GM12801 (cell line): Measurements from ENCODE around the gene PRM1.

Source experiments
- CTCF ChIP-seq: IDR thresholded peaks from one replicate; pipeline ENCODE4 v1.5.1; 2011; ENCODE audit warnings: control low read depth; ENCODE audit not compliant: insufficient read length; ENCODE audit errors: extremely low read depth

Gene PRM1

GRCh38 chr16:11272484-11272883, 8.6 kb downstream of the PRM1 start:
- TF ChIP-seq CTCF = no peak

GRCh38 chr16:11271610-11272009, 9.5 kb downstream of the PRM1 start:
- no peak for TF ChIP-seq CTCF

GRCh38 chr16:11270602-11271162, 10.4 kb downstream of the PRM1 start:
- TF ChIP-seq CTCF = no peak

- no peak for TF ChIP-seq CTCF
Measured at GRCh38 chr16:11268921-11269375, 12.2 kb downstream of the PRM1 start, which contains the start of gene TNP2. Gene TNP2 (minus strand): TSS chr16:11269325. CDS start chr16:11269262, 63 bp downstream.

- no peak for TF ChIP-seq CTCF
Measured at GRCh38 chr16:11265124-11265523, 16.0 kb downstream of the PRM1 start.

GRCh38 chr16:11264155-11264832, 16.8 kb downstream of the PRM1 start:
- TF ChIP-seq CTCF = no peak

GRCh38 chr16:11263737-11264136, 17.4 kb downstream of the PRM1 start:
- no peak for TF ChIP-seq CTCF
